ENCODE results near the gene TMEM134.

DNA sequence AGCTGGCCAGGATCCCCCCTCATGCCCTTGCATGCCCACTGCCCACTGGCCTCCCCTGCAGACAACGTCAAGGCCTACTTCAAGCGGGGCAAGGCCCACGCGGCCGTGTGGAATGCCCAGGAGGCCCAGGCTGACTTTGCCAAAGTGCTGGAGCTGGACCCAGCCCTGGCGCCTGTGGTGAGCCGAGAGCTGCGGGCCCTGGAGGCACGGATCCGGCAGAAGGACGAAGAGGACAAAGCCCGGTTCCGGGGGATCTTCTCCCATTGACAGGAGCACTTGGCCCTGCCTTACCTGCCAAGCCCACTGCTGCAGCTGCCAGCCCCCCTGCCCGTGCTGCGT is 21.6 kb upstream of the TMEM134 start:
- TF ChIP-seq TBL1XR1 (IDR thresholded peaks at IDR 0.05; ENCODE audit: low read depth, low read length) (no peak), RFX5 (IDR thresholded peaks at IDR 0.05; ENCODE audit: low read depth, low read length) (no peak), FOXM1 (IDR thresholded peaks at IDR 0.05; ENCODE audit: low read depth, low read length) (no peak), GABPA (IDR thresholded peaks at IDR 0.05; ENCODE audit: low read depth) (no peak), TCF12 (IDR thresholded peaks at IDR 0.05; ENCODE audit: low read depth, low read length) (no peak), RAD21 (IDR thresholded peaks at IDR 0.05; ENCODE audit: insufficient read depth, low read depth, low read length) (no peak)
- TF ChIP-seq, protein P1, sequence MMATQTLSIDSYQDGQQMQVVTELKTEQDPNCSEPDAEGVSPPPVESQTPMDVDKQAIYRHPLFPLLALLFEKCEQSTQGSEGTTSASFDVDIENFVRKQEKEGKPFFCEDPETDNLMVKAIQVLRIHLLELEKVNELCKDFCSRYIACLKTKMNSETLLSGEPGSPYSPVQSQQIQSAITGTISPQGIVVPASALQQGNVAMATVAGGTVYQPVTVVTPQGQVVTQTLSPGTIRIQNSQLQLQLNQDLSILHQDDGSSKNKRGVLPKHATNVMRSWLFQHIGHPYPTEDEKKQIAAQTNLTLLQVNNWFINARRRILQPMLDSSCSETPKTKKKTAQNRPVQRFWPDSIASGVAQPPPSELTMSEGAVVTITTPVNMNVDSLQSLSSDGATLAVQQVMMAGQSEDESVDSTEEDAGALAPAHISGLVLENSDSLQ (IDR thresholded peaks at IDR 0.05), result no peak

Measured in GM12878 (cell line).